ENCODE measurements around the gene SUGT1. TPM values are rescaled to one million over a fixed set of nuclear protein-coding genes. Genes with fewer than 3 reads are reported as not detected.

Gene SUGT1
- total and polyA plus RNA-seq, 2 experiments from 2014 or later: 61.3 to 172 TPM

DNA sequence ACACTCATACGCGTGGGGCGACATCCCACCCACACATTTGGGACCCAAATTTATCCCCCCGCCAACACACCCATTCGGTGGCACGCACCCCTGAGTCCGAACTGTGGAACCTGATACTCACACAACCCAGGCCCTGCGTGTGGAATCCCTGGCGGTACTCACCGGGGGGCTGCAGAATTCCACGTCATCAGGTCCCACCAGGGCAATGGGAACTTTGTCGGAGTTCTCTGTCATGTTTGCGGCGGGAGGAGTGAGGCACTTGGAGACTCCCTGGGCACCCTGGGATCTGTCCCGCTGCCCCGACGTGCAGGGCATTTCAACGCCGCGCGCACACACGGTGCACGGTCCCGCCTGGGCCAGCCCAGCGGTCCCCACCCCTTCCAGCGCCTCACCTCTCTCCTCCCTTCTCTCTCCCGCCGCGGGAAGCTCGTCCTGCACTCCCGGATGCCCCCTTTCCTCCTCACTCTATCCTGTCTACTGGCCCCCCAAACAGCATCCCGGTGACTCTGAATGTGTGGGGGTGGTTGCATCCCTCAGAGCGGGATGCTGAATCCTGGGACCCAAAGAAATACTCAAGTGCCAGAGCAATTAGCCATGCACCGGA lies 86.9 kb downstream of the SUGT1 start, which contains the start of gene CNMD:
TSS of gene CNMD (minus strand) at position 353 of the 604 bp plus-strand sequence. CDS start at position 234, 119 bp downstream.
- peak within 1 kb of the TSS; percentile 82 for H3K4me3 Mint-ChIP-seq
- H3K4me2 ChIP-seq: peak within 1 kb of the TSS; percentile 80
- H3K27ac Mint-ChIP-seq: peak within 1 kb of the TSS; percentile 63
- H3K36me3 ChIP-seq (ENCODE audit: insufficient read depth): no peaks in the 10 kb centered on the region
- no peaks in the 10 kb centered on the region for H3K9me2 ChIP-seq (ENCODE audit: insufficient read depth)
- peaks cover 18% of the 10 kb centered on the region for H3K27me3 Mint-ChIP-seq (ENCODE audit: insufficient read depth, low read depth, poor library complexity)
- no peaks in the 10 kb centered on the region for H3K27me3 ChIP-seq (ENCODE audit: insufficient read depth)
- 0 out of 2 replicates have a peak, but pooled peaks cover 4% of the 10 kb centered on the region for H3F3A ChIP-seq (replicated peaks; ENCODE audit: low read depth)
- ATAC-seq (peak; percentile 85), DNase-seq (ENCODE audit: low spot score) (peak; percentile 73)
- peaks cover 22% of the 10 kb centered on the region; the same call in 2 of the 3 replicates for H3K36me3 Mint-ChIP-seq (ENCODE audit: low read depth)
- H3K4me3 ChIP-seq: peak within 1 kb of the TSS; percentile 82
- peaks cover 42% of the 10 kb centered on the region for H3K4me1 Mint-ChIP-seq
- peaks cover 13% of the 10 kb centered on the region; the same call in 2 of the 3 replicates for H3K9me3 Mint-ChIP-seq
- peaks cover 38% of the 10 kb centered on the region for H3K4me1 ChIP-seq (ENCODE audit: insufficient read depth)
- no peaks in the 10 kb centered on the region for H4K20me1 ChIP-seq (replicated peaks; ENCODE audit: insufficient read depth)
- peaks cover 18% of the 10 kb centered on the region; the same call in 1 of the 2 replicates for H3K79me2 ChIP-seq (replicated peaks; ENCODE audit: insufficient read depth)
- peak within 1 kb of the TSS; percentile 84 for H2AFZ ChIP-seq
- H3K27ac ChIP-seq (ENCODE audit: low read depth): peak within 1 kb of the TSS; percentile 78; the same call in 1 of the 2 replicates
- TF ChIP-seq CTCF (conservative IDR thresholded peaks at IDR 0.05; ENCODE audit: low read depth in 2 of 2) (no peak), POLR2AphosphoS5 (IDR thresholded peaks at IDR 0.05; ENCODE audit: low read depth) (0 out of 2 replicates have a peak, but pooled peaks have one; percentile 15)

- H4K20me1 ChIP-seq (replicated peaks; ENCODE audit: insufficient read depth): no peaks in the 10 kb centered on the region
- DNase-seq (ENCODE audit: low spot score) (no peak), ATAC-seq (no peak)
- H3K36me3 ChIP-seq (ENCODE audit: insufficient read depth): no peaks in the 10 kb centered on the region
- no peak overlapping the region for H3K4me2 ChIP-seq
- no peak overlapping the region for H3K4me3 Mint-ChIP-seq
- H3K27me3 Mint-ChIP-seq (ENCODE audit: insufficient read depth, low read depth, poor library complexity): peaks cover 21% of the 10 kb centered on the region
- H3K79me2 ChIP-seq (replicated peaks; ENCODE audit: insufficient read depth): no peaks in the 10 kb centered on the region
- H3K27ac Mint-ChIP-seq: no peak overlapping the region
- 0 out of 2 replicates have a peak, but pooled peaks cover under 1% of the 10 kb centered on the region for H3F3A ChIP-seq (replicated peaks; ENCODE audit: low read depth)
- H3K4me3 ChIP-seq: no peak overlapping the region
- no peak overlapping the region for H2AFZ ChIP-seq
- no peaks in the 10 kb centered on the region for H3K27me3 ChIP-seq (ENCODE audit: insufficient read depth)
- H3K36me3 Mint-ChIP-seq (ENCODE audit: low read depth): peaks cover 12% of the 10 kb centered on the region; the same call in 2 of the 3 replicates
- H3K9me2 ChIP-seq (ENCODE audit: insufficient read depth): no peaks in the 10 kb centered on the region
- peaks cover 13% of the 10 kb centered on the region; the same call in 2 of the 3 replicates for H3K9me3 Mint-ChIP-seq
- H3K4me1 ChIP-seq (ENCODE audit: insufficient read depth): peaks cover 13% of the 10 kb centered on the region
- no peak overlapping the region for H3K27ac ChIP-seq (ENCODE audit: low read depth)
- H3K4me1 Mint-ChIP-seq: peaks cover 14% of the 10 kb centered on the region
- TF ChIP-seq ETS1 (IDR thresholded peaks at IDR 0.05): no peak
- TF ChIP-seq CTCF (conservative IDR thresholded peaks at IDR 0.05; ENCODE audit: low read depth in 2 of 2): no peak
- no peak for TF ChIP-seq ZNF114 (CRISPR knock-in tag; IDR thresholded peaks at IDR 0.05)
- no peak for TF ChIP-seq REST (IDR thresholded peaks at IDR 0.05; ENCODE audit: unreplicated experiment)
- no peak for TF ChIP-seq JUNB (IDR thresholded peaks at IDR 0.05; ENCODE audit: unreplicated experiment)
These were observed 90.9 kb downstream of the SUGT1 start for GRCh38 chr13:52743569-52743968.

Measured in GM23338 (cell line).